Neural progenitor cell (in vitro differentiated cells): Measurements from ENCODE around the gene SCN3A. TPM values are rescaled to one million over a fixed set of nuclear protein-coding genes. Genes with fewer than 3 reads are reported as not detected.

Source experiments
- DNase-seq: peaks from one replicate; pipeline ENCODE4 v3.0.0-alpha.2; 2016; ENCODE audit warnings: low spot score
- H2AFZ ChIP-seq: fragments of 200-600 bp; sonication (generic); replicated peaks from 2 replicates; pipeline ENCODE4 v1.6.1; 2016; ENCODE audit warnings: antibody characterized with exemption
- H3F3A ChIP-seq: fragments of 200-600 bp; sonication (generic); 2 replicates; pipeline ENCODE4 v1.6.1; 2016; ENCODE audit warnings: antibody characterized with exemption, low read depth
- H3K27ac ChIP-seq: fragments of 200-600 bp; sonication (generic); 2 replicates; pipeline ENCODE4 v1.5.1; 2016; ENCODE audit warnings: mild to moderate bottlenecking
- H3K27me3 ChIP-seq: fragments of 200-600 bp; sonication (generic); 2 replicates; pipeline ENCODE4 v1.6.1; 2016; ENCODE audit warnings: mild to moderate bottlenecking, moderate library complexity
- H3K36me3 ChIP-seq: fragments of 200-600 bp; sonication (generic); 2 replicates; pipeline ENCODE4 v1.5.1; 2016
- H3K4me1 ChIP-seq: fragments of 200-600 bp; sonication (generic); 2 replicates; pipeline ENCODE4 v1.6.1; 2016; ENCODE audit warnings: mixed run types
- H3K4me2 ChIP-seq: fragments of 200-600 bp; sonication (generic); 2 replicates; pipeline ENCODE4 v1.6.1; 2016
- H3K4me3 ChIP-seq: fragments of 200-600 bp; sonication (generic); 2 replicates; pipeline ENCODE4 v1.5.1; 2016
- H3K79me2 ChIP-seq: fragments of 200-600 bp; sonication (generic); 2 replicates; pipeline ENCODE4 v1.6.1; 2016; ENCODE audit warnings: low read depth
- H3K9ac ChIP-seq: fragments of 200-600 bp; sonication (generic); 2 replicates; pipeline ENCODE4 v1.6.1; 2016
- H3K9me3 ChIP-seq: fragments of 200-600 bp; sonication (generic); 2 replicates; pipeline ENCODE4 v1.5.1; 2016; ENCODE audit warnings: low read depth
- H4K20me1 ChIP-seq: fragments of 200-600 bp; sonication (generic); 2 replicates; pipeline ENCODE4 v1.6.1; 2016; ENCODE audit warnings: low read depth
- H3K27ac Mint-ChIP-seq: 3 replicates; pipeline ENCODE4 v1.8.0; 2021; ENCODE audit warnings: mixed read lengths
- H3K27me3 Mint-ChIP-seq: 2 replicates; pipeline ENCODE4 v1.8.0; 2022; ENCODE audit warnings: low read depth, mild to moderate bottlenecking, inconsistent platforms, moderate library complexity, mixed read lengths; ENCODE audit not compliant: insufficient read depth
- H3K36me3 Mint-ChIP-seq: 3 replicates; pipeline ENCODE4 v1.8.0; 2021; ENCODE audit warnings: mixed read lengths
- H3K4me1 Mint-ChIP-seq: 3 replicates; pipeline ENCODE4 v1.8.0; 2021; ENCODE audit warnings: mixed read lengths
- H3K4me3 Mint-ChIP-seq: 3 replicates; pipeline ENCODE4 v1.8.0; 2021; ENCODE audit warnings: mild to moderate bottlenecking, moderate library complexity, mixed read lengths
- H3K9me3 Mint-ChIP-seq: 3 replicates; pipeline ENCODE4 v1.8.0; 2020; ENCODE audit warnings: mixed read lengths
- CTCF ChIP-seq: fragments of 200-600 bp; sonication (generic); IDR thresholded peaks from 2 replicates; pipeline ENCODE4 v1.5.1; 2017; ENCODE audit warnings: antibody characterized with exemption, mild to moderate bottlenecking
- EZH2 ChIP-seq: fragments of 200-600 bp; sonication (generic); IDR thresholded peaks from 2 replicates; pipeline ENCODE4 v1.6.1; 2017; ENCODE audit warnings: antibody characterized with exemption, mild to moderate bottlenecking, moderate library complexity
- EZH2phosphoT487 ChIP-seq: fragments of 200-600 bp; sonication (generic); IDR thresholded peaks from 2 replicates; pipeline ENCODE4 v1.6.1; 2017; ENCODE audit warnings: antibody characterized with exemption
- total RNA-seq: library from RNA; depleted of rRNA; stranded (reverse); fragments of >200 nt; gene quantifications from 2 replicates; pipeline ENCODE4 v1.2.3, GENCODE V29; 2015; ENCODE audit warnings: low replicate concordance

SCN3A gene
- total RNA-seq, 1 donor from 2014 or later = not detected

GRCh38 chr2:165112789-165113188 is 91.1 kb downstream of the SCN3A start:
- H3K27ac ChIP-seq = no peak overlapping the region
- Mint-ChIP-seq H3K4me1 (peaks cover 19% of the 10 kb centered on the region), H3K27me3 (no peaks in the 10 kb centered on the region), H3K9me3 (no peaks in the 10 kb centered on the region), H3K4me3 (no peak overlapping the region), H3K36me3 (no peaks in the 10 kb centered on the region), H3K27ac (no peak overlapping the region)
- H3K4me1 ChIP-seq = no peaks in the 10 kb centered on the region
- H3K79me2 ChIP-seq = no peaks in the 10 kb centered on the region
- TF ChIP-seq CTCF = no peak
- no peak for TF ChIP-seq EZH2
- TF ChIP-seq EZH2phosphoT487 = no peak
- H3K9ac ChIP-seq = no peak overlapping the region
- H3K4me3 ChIP-seq = no peak overlapping the region
- no peak for DNase-seq
- H3F3A ChIP-seq = no peaks in the 10 kb centered on the region
- H4K20me1 ChIP-seq = no peaks in the 10 kb centered on the region
- no peak overlapping the region for H3K4me2 ChIP-seq
- no peaks in the 10 kb centered on the region for H3K36me3 ChIP-seq
- no peaks in the 10 kb centered on the region for H3K9me3 ChIP-seq
- H3K27me3 ChIP-seq = no peaks in the 10 kb centered on the region
- no peak overlapping the region for H2AFZ ChIP-seq

- Mint-ChIP-seq H3K4me1 (peaks cover 19% of the 10 kb centered on the region), H3K27me3 (no peaks in the 10 kb centered on the region), H3K27ac (no peak overlapping the region), H3K9me3 (no peaks in the 10 kb centered on the region), H3K36me3 (no peaks in the 10 kb centered on the region), H3K4me3 (no peak overlapping the region)
- no peak for DNase-seq
- H2AFZ ChIP-seq = no peak overlapping the region
- no peaks in the 10 kb centered on the region for H3K4me1 ChIP-seq
- no peaks in the 10 kb centered on the region for H3K9me3 ChIP-seq
- no peak overlapping the region for H3K4me3 ChIP-seq
- H3K27ac ChIP-seq = no peak overlapping the region
- no peak overlapping the region for H3K4me2 ChIP-seq
- H4K20me1 ChIP-seq = no peaks in the 10 kb centered on the region
- H3F3A ChIP-seq = no peaks in the 10 kb centered on the region
- H3K9ac ChIP-seq = no peak overlapping the region
- TF ChIP-seq EZH2phosphoT487 (no peak), EZH2 (no peak), CTCF (no peak)
- no peaks in the 10 kb centered on the region for H3K27me3 ChIP-seq
- H3K79me2 ChIP-seq = no peaks in the 10 kb centered on the region
- H3K36me3 ChIP-seq = no peaks in the 10 kb centered on the region
Observed at GRCh38 chr2:165112133-165112573, 91.7 kb downstream of the SCN3A start.

GRCh38 chr2:165110394-165110793 is 93.5 kb downstream of the SCN3A start:
- no peak for TF ChIP-seq EZH2
- TF ChIP-seq EZH2phosphoT487 = no peak
- TF ChIP-seq CTCF = no peak
- Histone ChIP-seq H3K27me3 (no peaks in the 10 kb centered on the region), H3K4me2 (no peak overlapping the region), H3K4me3 (no peak overlapping the region), H3F3A (no peaks in the 10 kb centered on the region), H3K9ac (no peak overlapping the region), H3K4me1 (no peaks in the 10 kb centered on the region), H3K36me3 (no peaks in the 10 kb centered on the region), H4K20me1 (no peaks in the 10 kb centered on the region), H3K79me2 (no peaks in the 10 kb centered on the region), H3K27ac (no peak overlapping the region), H3K9me3 (no peaks in the 10 kb centered on the region), H2AFZ (no peak overlapping the region)
- Mint-ChIP-seq H3K9me3 (no peaks in the 10 kb centered on the region), H3K36me3 (no peaks in the 10 kb centered on the region), H3K4me1 (peaks cover 19% of the 10 kb centered on the region), H3K4me3 (no peak overlapping the region), H3K27ac (no peak overlapping the region), H3K27me3 (no peaks in the 10 kb centered on the region)
- DNase-seq = no peak

- Mint-ChIP-seq H3K4me1 (peaks cover 19% of the 10 kb centered on the region), H3K9me3 (no peaks in the 10 kb centered on the region), H3K27me3 (no peaks in the 10 kb centered on the region), H3K36me3 (no peaks in the 10 kb centered on the region), H3K4me3 (no peak overlapping the region), H3K27ac (no peak overlapping the region)
- no peak for TF ChIP-seq CTCF
- no peak for TF ChIP-seq EZH2phosphoT487
- no peak for TF ChIP-seq EZH2
- Histone ChIP-seq H3K4me3 (no peak overlapping the region), H4K20me1 (no peaks in the 10 kb centered on the region), H3K36me3 (no peaks in the 10 kb centered on the region), H3F3A (no peaks in the 10 kb centered on the region), H3K79me2 (no peaks in the 10 kb centered on the region), H3K4me1 (no peaks in the 10 kb centered on the region), H3K9ac (no peak overlapping the region), H3K27ac (no peak overlapping the region), H3K9me3 (no peaks in the 10 kb centered on the region), H3K4me2 (no peak overlapping the region), H2AFZ (no peak overlapping the region), H3K27me3 (no peaks in the 10 kb centered on the region)
- no peak for DNase-seq
Observed at GRCh38 chr2:165109915-165110314, 93.9 kb downstream of the SCN3A start.
